ENCODE measurements around the gene VEGFD.

VEGFD gene, protein sequence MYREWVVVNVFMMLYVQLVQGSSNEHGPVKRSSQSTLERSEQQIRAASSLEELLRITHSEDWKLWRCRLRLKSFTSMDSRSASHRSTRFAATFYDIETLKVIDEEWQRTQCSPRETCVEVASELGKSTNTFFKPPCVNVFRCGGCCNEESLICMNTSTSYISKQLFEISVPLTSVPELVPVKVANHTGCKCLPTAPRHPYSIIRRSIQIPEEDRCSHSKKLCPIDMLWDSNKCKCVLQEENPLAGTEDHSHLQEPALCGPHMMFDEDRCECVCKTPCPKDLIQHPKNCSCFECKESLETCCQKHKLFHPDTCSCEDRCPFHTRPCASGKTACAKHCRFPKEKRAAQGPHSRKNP

DNA sequence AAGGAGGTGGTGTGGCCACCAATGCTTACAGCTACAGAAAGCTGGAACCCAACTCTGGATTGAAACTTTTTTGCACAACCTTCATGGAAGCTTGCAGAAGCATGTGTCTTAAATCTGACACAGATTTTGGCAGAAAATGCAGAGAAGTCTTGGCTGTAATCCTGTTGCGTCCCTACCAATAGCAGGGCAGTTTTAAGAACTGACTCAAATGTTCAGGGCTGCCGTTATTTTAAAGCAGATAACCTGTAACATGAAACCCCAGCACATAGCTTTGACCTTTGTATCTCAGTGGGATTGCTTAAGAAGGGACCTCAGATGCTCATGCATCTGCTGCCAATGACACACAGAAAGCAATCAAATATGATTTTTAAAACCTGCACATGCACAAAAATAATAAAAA is at the start of gene VEGFD:
TSS of gene VEGFD (minus strand) at position 110 of the 400 bp plus-strand sequence. CDS start 467 bp downstream, outside the sequence.
- in situ Hi-C loops (cut with MboI; ENCODE audit: low sequenced_read_pairs, unreplicated experiment), result no loop called here
- no peak for DNase-seq (ENCODE audit: low spot score)
- TF ChIP-seq, protein P1, sequence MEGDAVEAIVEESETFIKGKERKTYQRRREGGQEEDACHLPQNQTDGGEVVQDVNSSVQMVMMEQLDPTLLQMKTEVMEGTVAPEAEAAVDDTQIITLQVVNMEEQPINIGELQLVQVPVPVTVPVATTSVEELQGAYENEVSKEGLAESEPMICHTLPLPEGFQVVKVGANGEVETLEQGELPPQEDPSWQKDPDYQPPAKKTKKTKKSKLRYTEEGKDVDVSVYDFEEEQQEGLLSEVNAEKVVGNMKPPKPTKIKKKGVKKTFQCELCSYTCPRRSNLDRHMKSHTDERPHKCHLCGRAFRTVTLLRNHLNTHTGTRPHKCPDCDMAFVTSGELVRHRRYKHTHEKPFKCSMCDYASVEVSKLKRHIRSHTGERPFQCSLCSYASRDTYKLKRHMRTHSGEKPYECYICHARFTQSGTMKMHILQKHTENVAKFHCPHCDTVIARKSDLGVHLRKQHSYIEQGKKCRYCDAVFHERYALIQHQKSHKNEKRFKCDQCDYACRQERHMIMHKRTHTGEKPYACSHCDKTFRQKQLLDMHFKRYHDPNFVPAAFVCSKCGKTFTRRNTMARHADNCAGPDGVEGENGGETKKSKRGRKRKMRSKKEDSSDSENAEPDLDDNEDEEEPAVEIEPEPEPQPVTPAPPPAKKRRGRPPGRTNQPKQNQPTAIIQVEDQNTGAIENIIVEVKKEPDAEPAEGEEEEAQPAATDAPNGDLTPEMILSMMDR (IDR thresholded peaks at IDR 0.05; ENCODE audit: borderline replicate concordance, control extremely low read depth, extremely low read depth, insufficient read depth, missing control alignments), result no peak

DNA sequence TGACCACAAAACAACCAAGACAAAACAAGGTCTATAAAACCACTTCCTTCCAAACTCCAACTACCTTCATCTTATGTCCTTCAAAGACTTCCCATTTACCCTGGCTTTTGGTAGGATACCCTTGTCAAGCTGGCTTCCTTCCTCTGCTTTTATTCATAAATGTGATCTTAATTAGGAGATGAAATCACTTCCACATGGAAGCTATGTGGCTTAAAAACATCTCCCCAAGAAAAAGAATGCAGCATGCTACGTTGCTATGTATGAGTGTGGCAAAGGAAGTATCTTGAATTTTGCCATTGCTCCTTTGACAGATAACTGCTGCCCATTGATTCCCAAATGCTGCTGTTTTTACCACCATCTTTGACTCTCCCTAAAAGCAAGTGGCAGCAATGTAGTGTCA is 46.4 kb upstream of the VEGFD start:
- in situ Hi-C loops (cut with MboI; ENCODE audit: low sequenced_read_pairs, unreplicated experiment), result no loop called here

DNA sequence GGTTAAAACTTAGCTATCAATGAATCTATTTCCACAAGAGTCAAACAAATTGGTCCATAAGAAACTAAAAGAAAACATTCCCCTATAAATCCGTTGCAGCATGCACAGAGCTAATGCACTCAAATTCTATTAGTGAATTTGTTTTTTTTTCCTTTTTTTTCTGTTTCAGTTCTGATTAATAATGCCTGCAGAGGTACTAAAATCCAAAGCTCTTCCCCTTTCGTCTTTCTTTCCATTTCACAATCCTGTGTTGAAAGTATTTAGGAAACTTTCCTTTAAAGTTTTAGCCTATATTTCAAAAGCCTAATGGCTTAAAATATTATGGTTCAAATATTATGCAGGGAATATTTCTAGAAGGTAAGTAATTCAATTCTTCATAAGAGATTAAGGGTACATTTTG is 45.9 kb upstream of the VEGFD start:
- TF ChIP-seq, protein P1 (IDR thresholded peaks at IDR 0.05; ENCODE audit: borderline replicate concordance, control extremely low read depth, extremely low read depth, insufficient read depth, missing control alignments), result no peak
- in situ Hi-C loops (cut with MboI; ENCODE audit: low sequenced_read_pairs, unreplicated experiment), result no loop called here
- DNase-seq (ENCODE audit: low spot score), result no peak

More for the DNA sequence above, 46.4 kb upstream of the VEGFD start:
- TF ChIP-seq, protein P1 (IDR thresholded peaks at IDR 0.05; ENCODE audit: borderline replicate concordance, control extremely low read depth, extremely low read depth, insufficient read depth, missing control alignments), result no peak
- DNase-seq (ENCODE audit: low spot score), result no peak

DNA sequence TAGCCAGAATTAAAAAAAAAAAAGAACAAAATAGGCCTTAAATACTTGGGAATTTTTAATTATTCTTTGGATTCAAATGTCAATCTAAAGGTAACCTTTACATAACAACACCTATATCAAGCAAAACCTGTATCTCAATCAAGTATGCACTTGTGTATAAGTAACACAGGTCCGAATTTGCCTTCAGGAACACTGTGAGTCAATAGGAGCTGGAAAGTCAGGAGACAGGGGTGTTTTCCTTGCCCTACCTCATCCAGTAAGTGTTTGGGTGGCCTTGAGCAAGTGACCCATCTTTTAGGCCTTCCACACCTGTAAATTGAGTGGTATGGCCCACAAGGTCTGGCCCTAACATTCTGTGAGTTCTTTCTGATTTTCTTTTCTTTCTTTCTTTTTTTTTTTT is 40.8 kb upstream of the VEGFD start:
- TF ChIP-seq, protein P1 (IDR thresholded peaks at IDR 0.05; ENCODE audit: borderline replicate concordance, control extremely low read depth, extremely low read depth, insufficient read depth, missing control alignments), result no peak
- in situ Hi-C loops (cut with MboI; ENCODE audit: low sequenced_read_pairs, unreplicated experiment), result no loop called here
- DNase-seq (ENCODE audit: low spot score), result no peak

DNA sequence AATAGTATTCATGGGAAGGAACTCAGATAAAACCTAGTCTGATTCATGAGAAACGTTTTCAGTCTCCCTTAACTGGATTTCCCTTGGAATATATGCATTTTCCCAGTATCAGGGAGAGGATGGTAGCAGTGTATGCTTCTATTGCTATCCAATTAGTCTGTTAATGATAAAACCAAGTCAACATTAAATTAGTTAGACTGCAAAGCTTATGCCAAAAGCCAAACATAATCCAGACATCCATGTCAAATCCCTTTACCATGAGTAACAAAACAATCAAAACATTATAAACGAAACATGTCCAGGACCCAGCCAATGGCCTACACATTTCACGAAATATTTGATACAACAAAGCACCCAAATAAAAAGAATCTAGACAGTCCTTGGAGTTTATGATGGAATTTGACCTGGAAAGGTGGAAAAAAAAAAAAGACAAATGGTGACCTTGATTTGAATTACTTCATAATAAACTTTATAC is 34.5 kb upstream of the VEGFD start:
- no peak for DNase-seq (ENCODE audit: low spot score)
- TF ChIP-seq, protein P1 (IDR thresholded peaks at IDR 0.05; ENCODE audit: borderline replicate concordance, control extremely low read depth, extremely low read depth, insufficient read depth, missing control alignments), result no peak
- in situ Hi-C loops (cut with MboI; ENCODE audit: low sequenced_read_pairs, unreplicated experiment), result no loop called here

DNA sequence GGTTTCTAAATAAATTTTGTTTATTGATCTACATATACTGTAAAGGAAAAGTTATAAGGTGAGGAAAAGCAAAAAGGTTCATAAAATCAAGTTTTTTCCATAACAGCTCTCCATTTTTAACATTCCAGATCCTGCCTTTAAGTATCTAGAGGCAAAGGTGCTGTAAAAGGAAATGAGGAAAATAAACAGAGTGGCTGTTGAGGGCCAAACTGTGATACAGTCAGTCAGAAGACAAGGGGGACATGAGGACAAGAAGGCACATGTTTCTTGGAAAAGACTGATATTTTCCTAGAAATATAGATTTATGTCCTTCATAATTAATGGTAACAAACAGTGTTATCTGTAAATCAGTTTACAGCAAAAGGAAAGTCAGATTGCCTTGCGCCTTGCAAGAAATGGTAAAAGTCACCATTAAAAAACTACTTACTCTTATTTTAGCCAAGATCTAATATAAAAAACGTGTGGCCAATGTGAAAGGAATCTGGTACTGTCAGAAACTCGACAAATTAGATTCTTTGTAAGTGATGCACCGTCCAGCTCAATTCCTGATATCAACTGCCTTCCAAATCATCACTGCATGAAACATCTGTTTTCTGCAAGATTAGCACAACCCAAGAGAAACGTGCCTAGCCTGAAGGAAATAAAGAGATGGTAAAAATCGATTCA is 34.0 kb upstream of the VEGFD start:
- no peak for DNase-seq (ENCODE audit: low spot score)
- TF ChIP-seq, protein P1 (IDR thresholded peaks at IDR 0.05; ENCODE audit: borderline replicate concordance, control extremely low read depth, extremely low read depth, insufficient read depth, missing control alignments), result no peak
- in situ Hi-C loops (cut with MboI; ENCODE audit: low sequenced_read_pairs, unreplicated experiment), result no loop called here

Data from GM13976 (cell line).